ENCODE data around the gene CENPX.

Gene CENPX

GRCh38 chr17:81994593-81995462 is 27.9 kb downstream of the CENPX start:
- in situ Hi-C loops (cut with MboI; ENCODE audit: low pct_unique_long_range_greater_than_20kb, low sequenced_read_pairs, unreplicated experiment): no loop called here
- DNase-seq (ENCODE audit: low spot score): no peak
- TF ChIP-seq CTCF (IDR thresholded peaks at IDR 0.05; ENCODE audit: extremely low read depth, insufficient read depth, missing control alignments): no peak

- DNase-seq (ENCODE audit: low spot score): no peak
- TF ChIP-seq CTCF (IDR thresholded peaks at IDR 0.05; ENCODE audit: extremely low read depth, insufficient read depth, missing control alignments): no peak
- in situ Hi-C loops (cut with MboI; ENCODE audit: low pct_unique_long_range_greater_than_20kb, low sequenced_read_pairs, unreplicated experiment): no loop called here
These were observed 28.7 kb downstream of the CENPX start for GRCh38 chr17:81993729-81994592.

GRCh38 chr17:81992306-81993102 is 30.2 kb downstream of the CENPX start:
- in situ Hi-C loops (cut with MboI; ENCODE audit: low pct_unique_long_range_greater_than_20kb, low sequenced_read_pairs, unreplicated experiment): no loop called here
- no peak for TF ChIP-seq CTCF (IDR thresholded peaks at IDR 0.05; ENCODE audit: extremely low read depth, insufficient read depth, missing control alignments)
- DNase-seq (ENCODE audit: low spot score): no peak

GRCh38 chr17:81991684-81992305 is 30.9 kb downstream of the CENPX start:
- DNase-seq (ENCODE audit: low spot score): no peak
- TF ChIP-seq CTCF (IDR thresholded peaks at IDR 0.05; ENCODE audit: extremely low read depth, insufficient read depth, missing control alignments): no peak
- in situ Hi-C loops (cut with MboI; ENCODE audit: low pct_unique_long_range_greater_than_20kb, low sequenced_read_pairs, unreplicated experiment): no loop called here

GRCh38 chr17:81990836-81991683 is 31.6 kb downstream of the CENPX start:
- DNase-seq (ENCODE audit: low spot score): no peak
- no peak for TF ChIP-seq CTCF (IDR thresholded peaks at IDR 0.05; ENCODE audit: extremely low read depth, insufficient read depth, missing control alignments)
- in situ Hi-C loops (cut with MboI; ENCODE audit: low pct_unique_long_range_greater_than_20kb, low sequenced_read_pairs, unreplicated experiment): no loop called here
